Skin of body (tissue), 2 donors: ENCODE data around the gene TMEM263. TPM values are rescaled to one million over a fixed set of nuclear protein-coding genes. Genes with fewer than 3 reads are reported as not detected.
"Not testable (repeated sequence)": the region's sequence is repeated elsewhere in the genome, so short reads cannot be mapped to it uniquely, and the experiment has no call there.

Experiments
- DNase-seq: peaks from one replicate; lab custom pipeline; 2025; lab: John Stamatoyannopoulos, UW
- total RNA-seq: library from RNA; depleted of rRNA; stranded (reverse); fragments of >200 nt; gene quantifications from one replicate; pipeline ENCODE4 v1.2.3, GENCODE V29; 2014

The TMEM263 gene
- 79.9 TPM for total RNA-seq

GRCh38 chr12:106955377-106956047, at the start of gene TMEM263:
TMEM263 (plus strand) TSS chr12:106955907; CDS start chr12:106967117, 11,210 bp downstream.
- DNase-seq = peak; percentile 99

- no peak for DNase-seq
These were observed 49.0 kb upstream of the TMEM263 start for GRCh38 chr12:106906715-106907114.

DNA sequence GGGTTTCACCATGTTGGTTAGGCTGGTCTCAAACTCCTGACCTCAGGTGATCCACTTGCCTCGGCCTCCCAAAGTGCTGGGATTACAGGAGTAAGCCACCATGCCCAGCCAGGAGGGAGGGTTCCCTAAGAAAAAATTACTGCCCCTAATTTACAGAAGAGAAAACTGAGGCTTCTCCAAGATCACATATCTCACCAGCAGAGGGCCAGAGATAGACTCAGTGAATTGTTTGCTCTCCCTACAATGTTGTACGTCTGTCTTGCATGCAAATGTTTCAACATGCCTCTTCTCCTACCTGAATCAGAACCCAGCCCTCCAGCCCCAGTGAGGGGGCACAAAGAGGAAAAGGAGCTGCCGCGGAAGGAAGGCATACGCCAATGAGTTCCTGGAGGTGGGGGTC, 48.3 kb upstream of the TMEM263 start:
- DNase-seq = no peak

GRCh38 chr12:106907846-106908245, 47.9 kb upstream of the TMEM263 start:
- DNase-seq = no peak

GRCh38 chr12:106908561-106908960, 47.1 kb upstream of the TMEM263 start:
- DNase-seq = no peak

DNA sequence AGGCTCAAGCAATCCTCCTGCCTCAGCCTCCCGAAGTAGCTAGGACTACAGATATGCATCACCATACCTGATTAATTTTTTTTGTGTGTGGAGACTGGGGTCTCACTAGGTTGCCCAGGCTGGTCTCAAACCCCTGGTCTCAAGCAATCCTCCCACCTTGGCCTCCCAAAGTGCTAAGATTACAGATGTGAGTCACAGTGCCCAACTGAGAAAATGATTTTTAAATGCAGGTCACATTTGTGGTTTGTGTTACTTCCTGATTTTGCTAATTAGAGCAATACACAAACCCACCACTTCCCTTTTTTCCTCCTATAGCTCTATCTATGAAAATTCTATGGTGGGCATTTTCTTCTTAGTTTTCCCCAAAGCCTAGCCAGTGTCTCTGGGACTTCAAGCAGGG, 45.5 kb upstream of the TMEM263 start:
- DNase-seq = no peak

GRCh38 chr12:106911581-106911980, 44.1 kb upstream of the TMEM263 start:
- no peak for DNase-seq

DNA sequence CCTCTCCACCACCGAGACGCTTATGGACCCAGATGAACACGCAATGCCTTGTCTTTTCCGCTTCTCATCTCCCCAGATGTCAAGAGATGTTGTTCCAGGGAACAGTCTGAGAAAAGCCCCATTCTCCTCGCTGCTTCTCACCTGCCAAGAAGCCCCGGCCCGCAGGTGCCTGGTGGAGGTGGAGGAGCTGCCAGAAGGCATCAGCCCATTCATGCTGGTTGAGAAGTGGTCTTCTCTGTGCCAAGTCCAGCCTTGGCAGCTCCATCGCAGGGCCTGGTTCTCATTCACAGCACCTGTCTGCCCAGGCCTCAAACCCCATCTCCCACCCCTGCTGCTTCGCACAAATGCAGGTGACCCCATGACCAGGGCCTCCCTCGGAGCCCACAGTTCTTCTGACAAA, 42.3 kb upstream of the TMEM263 start:
- DNase-seq = no peak

DNA sequence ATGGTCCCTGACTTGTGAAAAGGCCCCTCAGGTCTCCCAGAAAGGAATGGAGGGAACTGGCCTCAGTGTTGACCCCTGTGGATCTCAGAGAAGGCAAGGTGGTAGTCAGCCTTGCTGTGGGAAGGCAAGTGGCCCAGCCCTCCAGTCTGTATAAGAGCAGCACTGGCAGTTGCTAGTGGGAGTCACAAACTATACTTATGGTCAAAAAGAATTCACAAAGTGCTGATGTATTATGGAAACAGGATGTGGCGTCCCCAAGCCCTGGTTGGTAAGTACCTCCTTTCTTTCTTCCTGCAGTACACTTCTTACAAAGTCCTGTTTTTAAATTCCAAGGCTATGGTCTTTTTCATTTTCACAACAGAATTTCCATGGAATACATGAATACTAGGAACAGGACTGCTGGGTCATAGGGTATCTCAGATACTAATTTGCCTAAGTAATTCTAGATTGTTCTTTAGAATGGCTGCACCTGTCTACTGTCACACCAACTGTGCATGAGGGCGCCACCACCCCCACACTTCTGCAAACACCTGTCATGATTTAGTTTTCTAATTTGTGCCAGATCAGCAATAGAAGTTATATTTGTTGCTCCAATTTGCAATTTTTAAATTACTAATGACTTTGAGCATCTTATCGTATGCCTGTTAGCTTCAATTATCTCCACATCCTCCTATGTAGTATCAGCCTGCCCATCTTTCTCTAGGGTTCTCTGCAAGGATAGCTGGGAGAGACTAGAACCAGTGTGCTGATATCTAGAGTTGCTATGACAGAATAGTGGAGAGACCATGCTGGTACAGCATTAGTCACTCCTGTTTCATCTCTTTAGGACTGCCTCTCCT, 40.7 kb upstream of the TMEM263 start:
- DNase-seq = no peak

- no peak for DNase-seq
These were observed 40.1 kb upstream of the TMEM263 start for GRCh38 chr12:106915635-106916026.

- DNase-seq = no peak
These were observed 38.2 kb upstream of the TMEM263 start for GRCh38 chr12:106917503-106917902.

- no peak for DNase-seq
These were observed 37.0 kb upstream of the TMEM263 start for GRCh38 chr12:106918746-106919145.

GRCh38 chr12:106919910-106920544, 35.7 kb upstream of the TMEM263 start:
- DNase-seq = peak; percentile 53

DNA sequence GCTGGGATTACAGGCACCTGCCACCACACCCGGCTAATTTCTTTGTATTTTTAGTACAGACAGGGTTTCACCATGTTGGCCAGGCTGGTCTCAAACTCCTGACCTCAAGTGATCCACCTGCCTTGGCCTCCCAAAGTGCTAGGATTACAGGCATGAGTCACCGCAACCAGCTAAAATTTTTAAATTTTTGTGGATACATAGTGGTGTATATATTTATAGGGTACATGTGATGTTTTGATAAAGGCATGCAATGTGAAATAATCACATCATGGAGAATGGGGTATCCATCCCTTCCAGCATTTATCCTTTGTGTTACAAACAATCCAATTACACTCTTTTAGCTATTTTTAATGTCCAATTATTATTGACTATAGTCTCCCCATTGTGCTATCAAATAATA, 33.7 kb upstream of the TMEM263 start:
- DNase-seq = not testable (repeated sequence)

DNA sequence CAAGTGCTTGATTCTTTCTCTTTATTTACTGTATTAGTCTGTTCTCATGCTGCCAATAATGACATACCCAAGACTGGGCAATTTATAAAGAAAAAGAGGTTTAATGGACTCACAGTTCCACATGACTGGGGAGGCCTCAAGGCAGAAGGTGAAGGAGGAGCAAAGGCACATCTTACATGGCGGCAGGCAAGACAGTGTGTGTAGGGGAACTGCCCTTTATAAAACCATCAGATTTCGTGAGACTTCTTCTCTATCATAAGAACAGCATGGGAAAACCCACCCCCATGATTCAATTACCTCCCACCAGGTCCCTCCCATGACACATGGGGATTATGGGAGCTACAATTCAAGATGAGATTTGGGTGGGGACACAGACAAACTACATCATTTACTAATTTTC, 32.1 kb upstream of the TMEM263 start:
- DNase-seq = not testable (repeated sequence)

GRCh38 chr12:106924268-106924861, 31.3 kb upstream of the TMEM263 start:
- no peak for DNase-seq

DNA sequence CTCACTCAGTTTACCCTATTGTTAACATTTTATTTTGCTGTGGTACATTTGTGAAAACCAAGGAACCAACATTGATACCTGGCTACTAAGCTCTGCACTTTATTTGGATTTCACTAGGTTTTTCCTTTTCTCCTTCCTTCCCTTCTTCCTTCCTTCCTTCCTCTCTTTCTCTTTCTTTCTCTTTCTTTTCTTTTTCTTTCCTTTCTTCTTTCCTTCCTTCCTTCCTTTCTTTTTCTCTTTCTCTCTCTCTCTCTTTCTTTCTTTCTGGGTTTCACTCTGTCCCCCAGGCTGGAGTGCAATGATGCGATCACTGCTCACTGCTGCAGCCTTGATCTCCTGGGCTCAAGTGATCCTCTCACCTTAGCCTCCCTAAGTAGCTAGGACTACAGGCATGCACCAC, 29.1 kb upstream of the TMEM263 start:
- DNase-seq = no peak

DNA sequence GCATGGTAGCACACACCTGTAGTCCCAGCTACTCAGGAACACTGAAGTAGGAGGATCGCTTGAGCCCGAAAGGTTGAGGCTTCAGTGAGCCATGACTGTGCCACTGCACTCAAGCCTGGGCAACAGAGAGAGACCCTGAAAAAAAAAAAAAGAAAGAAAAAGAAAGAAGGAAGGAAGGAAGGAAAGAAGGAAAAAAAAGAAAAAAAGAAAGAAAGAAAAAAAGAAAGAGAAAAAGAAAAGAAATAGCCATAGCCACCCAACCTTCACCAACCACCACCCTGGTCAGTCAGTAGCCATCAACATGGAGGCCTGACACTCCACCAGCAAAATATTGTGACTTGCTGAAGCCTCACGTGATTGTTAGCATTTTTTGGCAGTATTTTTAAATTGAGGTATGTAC, 21.4 kb upstream of the TMEM263 start:
- DNase-seq = no peak

GRCh38 chr12:106941481-106942156, 14.1 kb upstream of the TMEM263 start:
- no peak for DNase-seq

DNA sequence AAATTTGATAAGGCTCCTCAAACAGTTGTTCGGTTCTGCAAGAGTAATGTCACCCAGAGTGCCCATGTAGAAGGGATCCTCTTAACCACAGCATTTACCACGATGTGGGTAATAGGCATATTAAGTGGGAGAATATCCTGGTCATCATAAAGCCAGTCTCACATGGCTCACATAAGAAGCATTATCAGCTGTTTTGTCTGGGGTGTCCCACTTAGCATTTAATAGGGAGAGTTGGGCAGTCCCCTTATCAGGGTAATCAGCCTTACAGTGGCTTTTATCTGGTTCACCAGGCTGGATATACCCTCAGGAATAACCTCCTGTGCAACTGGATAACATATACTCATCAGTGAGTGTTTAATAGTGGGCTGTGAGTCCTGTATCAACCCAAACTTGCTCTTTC, 12.9 kb upstream of the TMEM263 start:
- DNase-seq = no peak

DNA sequence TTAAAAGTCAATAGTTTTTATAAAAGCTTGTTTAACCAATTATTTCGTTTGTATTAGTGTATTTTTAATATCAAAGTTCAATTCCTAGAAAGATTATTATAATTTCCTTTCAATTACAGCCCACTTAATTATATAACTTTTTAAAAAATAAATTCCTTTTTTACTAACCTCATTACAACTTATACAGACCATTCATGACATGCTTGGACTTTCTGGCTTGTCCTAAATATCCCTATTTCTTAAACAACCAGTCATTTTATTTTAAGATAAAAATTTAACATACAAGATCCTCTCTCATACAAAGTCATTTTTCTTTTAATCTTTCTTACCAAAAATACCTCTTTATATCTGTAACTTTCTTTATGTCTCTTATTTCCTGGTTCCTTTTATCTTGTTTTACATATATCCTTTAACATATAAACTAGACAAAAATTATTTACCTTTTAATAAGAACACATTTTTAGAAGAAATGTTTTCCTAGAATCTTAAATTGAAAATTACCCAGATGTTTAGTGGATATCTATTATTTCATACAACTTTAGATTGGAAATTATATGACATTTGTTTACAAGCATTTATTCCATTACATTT, 10.4 kb upstream of the TMEM263 start:
- DNase-seq = no peak
